Stimulated activated CD8-positive, alpha-beta memory T cell treated with anti-CD3 and anti-CD28 coated beads, Interleukin-4, amount 100 ng/mL, for 48 hours (primary cell): ENCODE data around the gene CRCP.
"Not testable (repeated sequence)": the region's sequence is repeated elsewhere in the genome, so short reads cannot be mapped to it uniquely, and the experiment has no call there.

Experiments used
- DNase-seq: peaks from one replicate; pipeline ENCODE4 v3.0.0-alpha.2; 2020

The CRCP gene

GRCh38 chr7:66108410-66108809 lies 6.2 kb upstream of the CRCP start:
- DNase-seq: not testable (repeated sequence)

GRCh38 chr7:66110856-66111255 lies 3.8 kb upstream of the CRCP start:
- peak; percentile 31 for DNase-seq

GRCh38 chr7:66116680-66117420 lies 2.2 kb downstream of the CRCP start:
- DNase-seq: not testable (repeated sequence)

GRCh38 chr7:66118603-66119002 lies 4.0 kb downstream of the CRCP start:
- DNase-seq: no peak

- no peak for DNase-seq
Measured at GRCh38 chr7:66119245-66119850, 4.7 kb downstream of the CRCP start.

GRCh38 chr7:66123175-66123528 lies 8.5 kb downstream of the CRCP start:
- DNase-seq: no peak

GRCh38 chr7:66124569-66124861 lies 9.9 kb downstream of the CRCP start:
- DNase-seq: not testable (repeated sequence)

GRCh38 chr7:66125052-66125694 lies 10.5 kb downstream of the CRCP start:
- no peak for DNase-seq

GRCh38 chr7:66125781-66126352 lies 11.2 kb downstream of the CRCP start:
- not testable (repeated sequence) for DNase-seq

- DNase-seq: not testable (repeated sequence)
Measured at GRCh38 chr7:66127172-66127571, 12.5 kb downstream of the CRCP start.

GRCh38 chr7:66138994-66139752 lies 24.5 kb downstream of the CRCP start:
- no peak for DNase-seq

- no peak for DNase-seq
Measured at GRCh38 chr7:66140924-66141323, 26.3 kb downstream of the CRCP start.

GRCh38 chr7:66142334-66142733 lies 27.7 kb downstream of the CRCP start:
- no peak for DNase-seq

GRCh38 chr7:66142996-66143395 lies 28.3 kb downstream of the CRCP start:
- DNase-seq: no peak

GRCh38 chr7:66143876-66144332 lies 29.3 kb downstream of the CRCP start:
- no peak for DNase-seq

GRCh38 chr7:66145400-66146104 lies 30.9 kb downstream of the CRCP start:
- DNase-seq: no peak

- no peak for DNase-seq
Measured at GRCh38 chr7:66146701-66147100, 32.1 kb downstream of the CRCP start.

- DNase-seq: not testable (repeated sequence)
Measured at GRCh38 chr7:66147657-66148056, 33.0 kb downstream of the CRCP start.

GRCh38 chr7:66150471-66150870 lies 35.8 kb downstream of the CRCP start:
- DNase-seq: no peak

- no peak for DNase-seq
Measured at GRCh38 chr7:66152371-66153191, 37.9 kb downstream of the CRCP start.

- no peak for DNase-seq
Measured at GRCh38 chr7:66153691-66154090, 39.0 kb downstream of the CRCP start.

GRCh38 chr7:66156035-66156434 lies 41.4 kb downstream of the CRCP start:
- not testable (repeated sequence) for DNase-seq
